ENCODE results near the gene ZNF282.
"Not testable (repeated sequence)": the region's sequence is repeated elsewhere in the genome, so short reads cannot be mapped to it uniquely, and the experiment has no call there.

The ZNF282 gene

GRCh38 chr7:149261829-149262617 is 66.7 kb downstream of the ZNF282 start, which contains the start of gene ZNF783:
Gene ZNF783, plus strand, starts transcription at chr7:149262196. Its CDS starts 138 bp downstream, at chr7:149262334.
- no peak for FAIRE-seq

- FAIRE-seq: no peak
Observed at GRCh38 chr7:149266451-149266850, 71.1 kb downstream of the ZNF282 start.

- no peak for FAIRE-seq
Observed at GRCh38 chr7:149267733-149268132, 72.4 kb downstream of the ZNF282 start.

DNA sequence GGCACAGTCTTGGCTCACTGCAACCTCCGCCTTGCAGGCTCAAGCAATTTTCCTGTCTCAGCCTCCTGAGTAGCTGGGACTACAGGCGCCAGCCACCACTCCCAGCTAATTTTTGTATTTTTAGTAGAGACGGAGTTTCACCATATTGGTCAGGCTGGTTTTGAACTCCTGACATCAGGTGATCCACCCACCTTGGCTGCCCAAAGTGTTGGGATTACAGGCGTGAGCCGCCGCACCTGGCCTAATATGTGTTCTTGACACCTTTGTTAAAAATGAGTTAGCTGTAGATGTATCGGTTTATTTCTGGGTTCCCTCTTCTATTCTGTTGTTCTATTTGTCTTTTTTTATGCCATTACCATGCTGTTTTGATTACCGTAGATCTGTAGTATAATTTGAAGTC is 79.1 kb downstream of the ZNF282 start:
- not testable (repeated sequence) for FAIRE-seq

Measured in G401.6 (cell line).